Measurements from ENCODE around the gene ABCC6.

GRCh38 chr16:16186820-16187219, 36.5 kb downstream of the ABCC6 start:
- TF ChIP-seq CTCF (conservative IDR thresholded peaks at IDR 0.05; ENCODE audit: low read depth, low read length) (no peak), EZH2phosphoT487 (IDR thresholded peaks at IDR 0.05; ENCODE audit: borderline replicate concordance, low read length) (no peak)

Data from PC-3 (cell line).